DLD1 (cell line): Measurements from ENCODE around the gene ROR1.

ENCODE experiments used
- in situ Hi-C: cut with HindIII; loops from 2 replicates; pipeline ENCODE4 v1.10.0; 2017; ENCODE audit warnings: low sequenced_read_pairs

The ROR1 gene

GRCh38 chr1:63955370-63956145, 181.7 kb downstream of the ROR1 start:
- in situ Hi-C loops, result no loop called here

- in situ Hi-C loops, result no loop called here
Observed at GRCh38 chr1:63958556-63958955, 184.7 kb downstream of the ROR1 start.

- in situ Hi-C loops, result no loop called here
Observed at GRCh38 chr1:63960326-63960725, 186.5 kb downstream of the ROR1 start.

- in situ Hi-C loops, result no loop called here
Observed at GRCh38 chr1:63966016-63966415, 192.2 kb downstream of the ROR1 start.

GRCh38 chr1:63967901-63968300, 194.1 kb downstream of the ROR1 start:
- in situ Hi-C loops, result no loop called here

GRCh38 chr1:63968663-63969440, 195.0 kb downstream of the ROR1 start:
- in situ Hi-C loops, result no loop called here

GRCh38 chr1:63969441-63969901, 195.7 kb downstream of the ROR1 start:
- in situ Hi-C loops, result no loop called here

- in situ Hi-C loops, result no loop called here
Observed at GRCh38 chr1:63971557-63971956, 197.7 kb downstream of the ROR1 start.

GRCh38 chr1:63973005-63973419, 199.2 kb downstream of the ROR1 start:
- in situ Hi-C loops, result no loop called here

- in situ Hi-C loops, result no loop called here
Observed at GRCh38 chr1:63974966-63975365, 201.1 kb downstream of the ROR1 start.

- in situ Hi-C loops, result no loop called here
Observed at GRCh38 chr1:63975481-63975880, 201.7 kb downstream of the ROR1 start.

- in situ Hi-C loops, result no loop called here
Observed at GRCh38 chr1:63976006-63976405, 202.2 kb downstream of the ROR1 start.

GRCh38 chr1:63977466-63977865, 203.6 kb downstream of the ROR1 start:
- in situ Hi-C loops, result no loop called here

- in situ Hi-C loops, result no loop called here
Observed at GRCh38 chr1:63980740-63981407, 207.1 kb downstream of the ROR1 start.

- in situ Hi-C loops, result no loop called here
Observed at GRCh38 chr1:63981408-63981773, 207.6 kb downstream of the ROR1 start.

GRCh38 chr1:63982201-63982600, 208.4 kb downstream of the ROR1 start:
- in situ Hi-C loops, result no loop called here

GRCh38 chr1:63983391-63984256, 209.8 kb downstream of the ROR1 start:
- in situ Hi-C loops, result no loop called here

- in situ Hi-C loops, result no loop called here
Observed at GRCh38 chr1:63984257-63984929, 210.6 kb downstream of the ROR1 start.

- in situ Hi-C loops, result no loop called here
Observed at GRCh38 chr1:63984930-63985290, 211.1 kb downstream of the ROR1 start.

GRCh38 chr1:63987014-63987627, 213.3 kb downstream of the ROR1 start:
- in situ Hi-C loops, result no loop called here
